Testis (tissue), 2 donors: ENCODE results near the gene MYH11.

Experiments used
- POLR2A ChIP-seq: fragments of 450-650 bp; IDR thresholded peaks from one replicate; pipeline ENCODE4 v1.6.1; 2017; ENCODE audit warnings: antibody characterized with exemption, mild to moderate bottlenecking, moderate library complexity
- TF ChIP-seq, protein P1 (sequence below), 3 experiments: fragments of 450-650 bp in 2 of 3; fragments of 200-600 bp in 1 of 3; sonication (generic) in 1 of 3; IDR thresholded peaks; one replicate each; pipeline ENCODE4 v1.5.1; 2016 to 2019; ENCODE audit warnings: antibody characterized with exemption in 3 of 3, mild to moderate bottlenecking in 2 of 3, moderate library complexity in 1 of 3

- TF ChIP-seq, protein P1, sequence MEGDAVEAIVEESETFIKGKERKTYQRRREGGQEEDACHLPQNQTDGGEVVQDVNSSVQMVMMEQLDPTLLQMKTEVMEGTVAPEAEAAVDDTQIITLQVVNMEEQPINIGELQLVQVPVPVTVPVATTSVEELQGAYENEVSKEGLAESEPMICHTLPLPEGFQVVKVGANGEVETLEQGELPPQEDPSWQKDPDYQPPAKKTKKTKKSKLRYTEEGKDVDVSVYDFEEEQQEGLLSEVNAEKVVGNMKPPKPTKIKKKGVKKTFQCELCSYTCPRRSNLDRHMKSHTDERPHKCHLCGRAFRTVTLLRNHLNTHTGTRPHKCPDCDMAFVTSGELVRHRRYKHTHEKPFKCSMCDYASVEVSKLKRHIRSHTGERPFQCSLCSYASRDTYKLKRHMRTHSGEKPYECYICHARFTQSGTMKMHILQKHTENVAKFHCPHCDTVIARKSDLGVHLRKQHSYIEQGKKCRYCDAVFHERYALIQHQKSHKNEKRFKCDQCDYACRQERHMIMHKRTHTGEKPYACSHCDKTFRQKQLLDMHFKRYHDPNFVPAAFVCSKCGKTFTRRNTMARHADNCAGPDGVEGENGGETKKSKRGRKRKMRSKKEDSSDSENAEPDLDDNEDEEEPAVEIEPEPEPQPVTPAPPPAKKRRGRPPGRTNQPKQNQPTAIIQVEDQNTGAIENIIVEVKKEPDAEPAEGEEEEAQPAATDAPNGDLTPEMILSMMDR (IDR thresholded peaks at IDR 0.05), result no peak
- no peak for TF ChIP-seq POLR2A
These were observed 148.7 kb downstream of the MYH11 start for GRCh38 chr16:15708096-15708495.
